Activated T-cell treated with anti-CD3 and anti-CD28 coated beads, Interleukin-2, amount 50 U/mL, for 4 hours (primary cell): ENCODE results near the gene RDX. TPM values are rescaled to one million over a fixed set of nuclear protein-coding genes. Genes with fewer than 3 reads are reported as not detected.
"Not testable (repeated sequence)": the region's sequence is repeated elsewhere in the genome, so short reads cannot be mapped to it uniquely, and the experiment has no call there.

Source experiments
- ATAC-seq, 2 donors: fragments of 200-7000 bp; cut with Tn5 transposase; one replicate each; pipeline ENCODE4 v1.10.0; 2021
- DNase-seq: peaks from one replicate; pipeline ENCODE4 v3.0.0-alpha.2; 2020
- H3K27me3 Mint-ChIP-seq: one replicate; pipeline ENCODE4 v1.8.0; 2021; ENCODE audit warnings: low read depth, mixed read lengths
- H3K36me3 Mint-ChIP-seq: one replicate; pipeline ENCODE4 v1.8.0; 2022; ENCODE audit warnings: mixed read lengths; ENCODE audit not compliant: insufficient read depth
- H3K4me1 Mint-ChIP-seq: one replicate; pipeline ENCODE4 v1.8.0; 2021; ENCODE audit warnings: low read depth, mixed read lengths
- H3K4me3 Mint-ChIP-seq: one replicate; pipeline ENCODE4 v1.8.0; 2021; ENCODE audit warnings: mild to moderate bottlenecking, moderate library complexity, mixed read lengths
- H3K9me3 Mint-ChIP-seq: one replicate; pipeline ENCODE4 v1.8.0; 2021; ENCODE audit warnings: mixed read lengths
- total RNA-seq, 3 donors: library from RNA; stranded (reverse); gene quantifications; one replicate each; pipeline ENCODE4 v1.2.1, GENCODE V29; 2021

Gene RDX
- total RNA-seq, 3 donors from 2014 or later = 34.6 to 42.3 (median 34.6) TPM

GRCh38 chr11:110217936-110218335 lies 78.5 kb downstream of the RDX start:
- Mint-ChIP-seq H3K4me1 (no peaks in the 10 kb centered on the region), H3K36me3 (peaks cover 13% of the 10 kb centered on the region), H3K27me3 (no peaks in the 10 kb centered on the region), H3K4me3 (no peak overlapping the region), H3K9me3 (no peaks in the 10 kb centered on the region)
- ATAC-seq (no peak), DNase-seq (no peak)

- no peak overlapping the region for H3K4me3 Mint-ChIP-seq
- H3K4me1 Mint-ChIP-seq = no peaks in the 10 kb centered on the region
- no peak for ATAC-seq
- no peak for DNase-seq
- H3K27me3 Mint-ChIP-seq = no peaks in the 10 kb centered on the region
- peaks cover 13% of the 10 kb centered on the region for H3K36me3 Mint-ChIP-seq
- H3K9me3 Mint-ChIP-seq = no peaks in the 10 kb centered on the region
Measured at GRCh38 chr11:110217223-110217877, 79.1 kb downstream of the RDX start.

- not testable (repeated sequence) for ATAC-seq, DNase-seq, H3K27me3 Mint-ChIP-seq, H3K9me3 Mint-ChIP-seq, H3K4me1 Mint-ChIP-seq, H3K36me3 Mint-ChIP-seq
- H3K4me3 Mint-ChIP-seq = peak overlapping the region; percentile 19
Measured at GRCh38 chr11:110209313-110209694, 87.1 kb downstream of the RDX start.

- not testable (repeated sequence) for ATAC-seq, H3K27me3 Mint-ChIP-seq, H3K9me3 Mint-ChIP-seq, H3K36me3 Mint-ChIP-seq, H3K4me1 Mint-ChIP-seq, DNase-seq
- H3K4me3 Mint-ChIP-seq = peak overlapping the region; percentile 62
Measured at GRCh38 chr11:110208678-110209312, 87.6 kb downstream of the RDX start.

- Mint-ChIP-seq H3K4me3 (no peak overlapping the region), H3K4me1 (no peaks in the 10 kb centered on the region), H3K9me3 (no peaks in the 10 kb centered on the region), H3K36me3 (no peaks in the 10 kb centered on the region), H3K27me3 (no peaks in the 10 kb centered on the region)
- ATAC-seq = no peak
- no peak for DNase-seq
Measured at GRCh38 chr11:110207123-110207522, 89.3 kb downstream of the RDX start.

GRCh38 chr11:110200836-110201235 lies 95.6 kb downstream of the RDX start:
- H3K9me3 Mint-ChIP-seq = no peaks in the 10 kb centered on the region
- H3K27me3 Mint-ChIP-seq = no peaks in the 10 kb centered on the region
- H3K36me3 Mint-ChIP-seq = no peaks in the 10 kb centered on the region
- no peaks in the 10 kb centered on the region for H3K4me1 Mint-ChIP-seq
- ATAC-seq (no peak), DNase-seq (no peak)
- H3K4me3 Mint-ChIP-seq = no peak overlapping the region

GRCh38 chr11:110200241-110200640 lies 96.2 kb downstream of the RDX start:
- no peaks in the 10 kb centered on the region for H3K4me1 Mint-ChIP-seq

GRCh38 chr11:110199184-110199981 lies 97.0 kb downstream of the RDX start:
- H3K4me3 Mint-ChIP-seq = no peak overlapping the region
- DNase-seq (no peak), ATAC-seq (no peak)
- H3K4me1 Mint-ChIP-seq = no peaks in the 10 kb centered on the region
- H3K9me3 Mint-ChIP-seq = no peaks in the 10 kb centered on the region
- H3K27me3 Mint-ChIP-seq = no peaks in the 10 kb centered on the region
- H3K36me3 Mint-ChIP-seq = no peaks in the 10 kb centered on the region

More at GRCh38 chr11:110200241-110200640, 96.2 kb downstream of the RDX start:
- no peaks in the 10 kb centered on the region for H3K36me3 Mint-ChIP-seq
- no peaks in the 10 kb centered on the region for H3K27me3 Mint-ChIP-seq
- no peak for DNase-seq
- no peak for ATAC-seq
- no peaks in the 10 kb centered on the region for H3K9me3 Mint-ChIP-seq
- no peak overlapping the region for H3K4me3 Mint-ChIP-seq

GRCh38 chr11:110198031-110198729 lies 98.2 kb downstream of the RDX start:
- Mint-ChIP-seq H3K4me1 (no peaks in the 10 kb centered on the region), H3K4me3 (no peak overlapping the region)

GRCh38 chr11:110196884-110197420 lies 99.5 kb downstream of the RDX start:
- Mint-ChIP-seq H3K9me3 (no peaks in the 10 kb centered on the region), H3K4me3 (no peak overlapping the region), H3K27me3 (no peaks in the 10 kb centered on the region), H3K4me1 (peaks cover 9% of the 10 kb centered on the region), H3K36me3 (no peaks in the 10 kb centered on the region)
- ATAC-seq (no peak), DNase-seq (no peak)

More at GRCh38 chr11:110198031-110198729, 98.2 kb downstream of the RDX start:
- ATAC-seq (no peak), DNase-seq (no peak)
- H3K36me3 Mint-ChIP-seq = no peaks in the 10 kb centered on the region
- no peaks in the 10 kb centered on the region for H3K27me3 Mint-ChIP-seq
- no peaks in the 10 kb centered on the region for H3K9me3 Mint-ChIP-seq

GRCh38 chr11:110196241-110196754 lies 100.1 kb downstream of the RDX start:
- Mint-ChIP-seq H3K36me3 (no peaks in the 10 kb centered on the region), H3K27me3 (no peaks in the 10 kb centered on the region), H3K4me1 (peaks cover 11% of the 10 kb centered on the region), H3K9me3 (no peaks in the 10 kb centered on the region), H3K4me3 (no peak overlapping the region)
- ATAC-seq = no peak
- no peak for DNase-seq

- not testable (repeated sequence) for H3K27me3 Mint-ChIP-seq, H3K36me3 Mint-ChIP-seq, ATAC-seq, DNase-seq, H3K9me3 Mint-ChIP-seq, H3K4me3 Mint-ChIP-seq
- H3K4me1 Mint-ChIP-seq = peaks cover 11% of the 10 kb centered on the region
Measured at GRCh38 chr11:110194211-110194766, 102.1 kb downstream of the RDX start.

GRCh38 chr11:110192604-110193282 lies 103.7 kb downstream of the RDX start:
- H3K27me3 Mint-ChIP-seq = not testable (repeated sequence)

More at GRCh38 chr11:110192604-110193282, 103.7 kb downstream of the RDX start:
- H3K36me3 Mint-ChIP-seq, H3K9me3 Mint-ChIP-seq, H3K4me3 Mint-ChIP-seq, DNase-seq: not testable (repeated sequence)
- peaks cover 11% of the 10 kb centered on the region for H3K4me1 Mint-ChIP-seq
- peak; percentile 67 to 69 for ATAC-seq
